ENCODE results near the gene HOXB7. TPM values are rescaled to one million over a fixed set of nuclear protein-coding genes. Genes with fewer than 3 reads are reported as not detected.

Gene HOXB7
- polyA plus RNA-seq (ENCODE audit: insufficient read length in 3 of 3), result 10 to 100 TPM; 44.7 to 50.2 (median 48.7) TPM

GRCh38 chr17:48610282-48611211, at the start of gene HOXB7:
HOXB7 (minus strand) TSS chr17:48611017; CDS start chr17:48610918, 99 bp downstream.
- no peak for DNase-seq (ENCODE audit: low read depth in 3 of 3, low spot score in 2 of 3)

- no peak for DNase-seq (ENCODE audit: low read depth in 3 of 3, low spot score in 2 of 3)
Observed at GRCh38 chr17:48655913-48656312, 45.1 kb upstream of the HOXB7 start.

- DNase-seq (ENCODE audit: low read depth in 3 of 3, low spot score in 2 of 3), result no peak
Observed at GRCh38 chr17:48649741-48650140, 38.9 kb upstream of the HOXB7 start.

- no peak for DNase-seq (ENCODE audit: low read depth in 3 of 3, low spot score in 2 of 3)
Observed at GRCh38 chr17:48647963-48648245, 37.1 kb upstream of the HOXB7 start.

- no peak for DNase-seq (ENCODE audit: low read depth in 3 of 3, low spot score in 2 of 3)
Observed at GRCh38 chr17:48647103-48647962, 36.5 kb upstream of the HOXB7 start.

DNA sequence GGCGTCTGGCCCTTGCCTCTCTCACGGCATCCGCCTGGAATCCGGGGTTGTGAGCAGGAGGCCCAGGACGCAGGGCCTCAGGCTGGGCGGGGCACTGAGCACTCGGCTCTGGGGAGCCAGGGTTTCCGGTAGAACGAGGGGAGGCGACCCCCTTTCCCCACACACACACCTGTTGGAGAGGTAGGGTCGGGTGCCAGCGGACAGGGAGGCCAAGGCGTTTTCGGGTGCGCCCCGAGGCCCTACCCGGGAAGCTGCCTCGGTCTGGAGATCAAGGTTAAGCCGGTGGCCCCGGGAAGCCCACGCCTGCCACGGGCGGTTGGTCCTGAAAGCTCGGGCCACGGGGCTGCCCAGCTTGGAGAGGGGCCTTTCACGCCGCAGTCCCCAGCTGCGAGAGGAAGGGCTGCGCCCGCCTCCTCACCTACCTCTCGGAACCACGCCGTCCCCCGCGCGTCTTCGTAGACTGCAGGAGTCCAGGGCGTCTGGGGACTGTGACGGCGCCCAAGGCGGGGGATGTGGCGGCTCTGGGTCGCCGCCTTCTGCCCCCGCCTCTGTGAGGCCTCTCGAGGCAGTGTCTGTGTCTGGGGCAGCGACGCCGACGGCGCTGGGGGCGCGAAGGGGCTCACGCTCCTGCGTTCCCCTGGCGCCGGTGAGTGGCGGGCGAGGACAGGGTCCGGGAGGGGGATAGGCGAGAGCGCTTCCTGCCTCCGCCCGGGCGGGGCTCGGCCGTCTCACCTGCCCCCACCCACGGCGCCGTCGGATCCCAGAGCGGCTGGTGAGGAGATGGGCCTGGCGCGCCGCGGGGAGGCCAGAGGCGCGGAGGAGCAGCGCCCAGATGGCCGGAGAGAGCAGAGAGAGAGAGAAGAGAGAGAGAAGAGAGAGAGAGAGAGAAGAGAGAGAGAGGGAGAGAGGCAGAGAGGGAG, 35.6 kb upstream of the HOXB7 start:
- peak in 1 of 3 donors; percentile 49 for DNase-seq (ENCODE audit: low read depth in 3 of 3, low spot score in 2 of 3)

DNA sequence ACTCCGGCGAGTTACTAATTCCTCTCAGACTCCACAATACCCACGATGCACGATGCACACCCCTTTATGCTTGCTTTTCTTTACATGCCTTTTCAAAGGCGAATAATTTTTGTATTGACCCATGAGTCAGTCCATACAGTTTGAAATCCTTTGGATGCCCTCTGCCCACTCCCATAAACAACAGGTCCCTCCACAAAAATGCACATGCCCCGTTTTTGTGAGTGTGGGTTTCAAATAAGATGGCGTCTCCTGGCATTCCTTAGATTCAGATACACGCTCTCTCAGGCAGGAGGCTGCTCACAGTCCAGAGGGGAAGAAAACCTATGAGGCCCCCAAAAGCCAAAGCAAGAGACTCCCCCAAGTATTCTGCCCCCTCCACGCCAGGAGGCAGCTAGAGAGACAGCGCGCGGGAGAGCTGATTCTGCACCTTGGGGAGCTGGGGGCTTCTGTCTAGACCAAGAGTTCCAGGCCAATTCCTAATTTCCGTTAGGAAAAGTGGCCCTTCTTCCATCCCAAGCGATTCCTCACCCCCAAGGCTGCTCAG, 34.9 kb upstream of the HOXB7 start:
- no peak for DNase-seq (ENCODE audit: low read depth in 3 of 3, low spot score in 2 of 3)

GRCh38 chr17:48644910-48645557, 34.2 kb upstream of the HOXB7 start:
- DNase-seq (ENCODE audit: low read depth in 3 of 3, low spot score in 2 of 3), result no peak

GRCh38 chr17:48644159-48644558, 33.3 kb upstream of the HOXB7 start:
- DNase-seq (ENCODE audit: low read depth in 3 of 3, low spot score in 2 of 3), result no peak

GRCh38 chr17:48643697-48644012, 32.8 kb upstream of the HOXB7 start:
- no peak for DNase-seq (ENCODE audit: low read depth in 3 of 3, low spot score in 2 of 3)

DNA sequence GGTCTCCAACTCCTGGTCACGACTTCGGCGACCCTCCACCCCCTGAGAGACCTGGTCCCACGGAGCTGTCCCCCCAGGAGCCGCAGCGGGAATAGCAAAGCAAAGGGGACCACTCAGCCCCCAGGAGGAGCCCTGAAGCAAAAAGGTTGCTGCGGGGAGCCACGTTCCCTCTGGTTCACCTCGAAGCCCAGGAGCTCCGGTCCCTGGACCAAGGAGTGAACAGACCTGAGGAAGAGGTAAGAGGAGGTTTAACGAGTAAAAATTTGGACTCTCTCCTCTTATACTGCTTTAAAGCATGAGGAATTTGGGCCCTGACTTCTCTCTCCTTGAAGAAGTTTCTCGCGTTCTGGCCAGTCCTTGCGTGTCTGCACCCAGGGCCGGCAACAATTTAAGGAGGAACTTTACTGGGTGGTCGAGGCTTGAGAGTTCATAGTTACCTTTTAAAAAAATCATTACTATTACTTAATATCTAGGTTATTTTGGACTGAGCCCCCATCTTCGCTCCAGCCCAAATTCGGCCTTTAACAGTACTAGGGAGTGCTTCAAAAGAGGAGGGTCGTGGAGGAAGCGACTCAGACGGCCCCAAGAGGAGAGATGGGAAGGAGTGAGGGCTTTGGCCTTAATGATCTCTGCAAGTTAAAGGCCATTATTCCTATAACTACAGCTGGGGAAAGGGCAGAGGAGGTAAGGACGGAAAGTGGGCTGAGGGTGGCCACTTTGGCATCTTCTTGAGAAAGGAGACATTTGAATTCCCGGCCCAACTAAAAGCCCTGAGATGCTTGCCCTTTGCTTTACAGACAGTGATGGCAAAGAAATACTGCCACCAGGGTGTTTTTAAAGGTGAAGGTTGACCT, 32.3 kb upstream of the HOXB7 start:
- DNase-seq (ENCODE audit: low read depth in 3 of 3, low spot score in 2 of 3), result no peak

DNA sequence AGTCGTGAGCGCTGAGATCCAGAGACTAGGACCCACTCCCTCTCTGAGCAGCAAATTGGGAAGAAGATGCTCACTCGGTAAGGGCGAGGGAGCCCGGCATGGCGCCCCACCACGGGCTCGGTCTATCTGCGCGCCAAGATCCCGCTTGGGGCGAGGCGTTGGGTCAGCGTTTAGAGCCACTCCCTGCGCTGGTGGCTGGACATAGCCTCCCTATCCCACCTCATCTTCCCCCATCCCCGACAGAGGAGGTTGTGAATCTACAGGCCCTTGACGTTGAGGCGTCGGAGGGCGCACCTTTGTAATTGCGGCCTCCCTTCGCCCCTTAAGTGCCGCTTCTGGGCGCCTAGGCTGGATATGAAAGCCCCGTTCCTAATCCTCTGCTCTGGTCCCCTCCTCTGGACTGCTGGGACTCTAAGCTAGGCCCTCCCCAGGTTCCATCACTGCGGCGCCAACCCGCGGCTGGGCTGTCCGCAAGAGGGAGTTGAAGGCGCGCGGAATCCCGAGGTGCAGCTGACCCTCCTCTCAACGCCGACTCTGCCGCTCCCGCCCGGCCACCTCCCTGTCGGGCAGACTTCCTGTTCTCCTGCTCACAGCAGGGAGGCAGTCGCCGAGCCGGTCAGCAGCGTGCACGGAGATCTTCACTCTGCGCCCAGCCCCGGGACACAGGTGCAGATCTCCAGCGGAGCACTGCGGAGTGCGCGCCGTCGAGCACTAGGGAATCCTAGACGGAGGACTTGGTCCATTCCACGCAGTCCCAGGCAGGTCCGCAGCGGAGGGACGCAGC, 31.4 kb upstream of the HOXB7 start:
- no peak for DNase-seq (ENCODE audit: low read depth in 3 of 3, low spot score in 2 of 3)

- DNase-seq (ENCODE audit: low read depth in 3 of 3, low spot score in 2 of 3), result no peak
Observed at GRCh38 chr17:48641541-48642058, 30.8 kb upstream of the HOXB7 start.

GRCh38 chr17:48640858-48641180, 30.0 kb upstream of the HOXB7 start:
- DNase-seq (ENCODE audit: low read depth in 3 of 3, low spot score in 2 of 3), result no peak

GRCh38 chr17:48639982-48640857, 29.4 kb upstream of the HOXB7 start:
- no peak for DNase-seq (ENCODE audit: low read depth in 3 of 3, low spot score in 2 of 3)

DNA sequence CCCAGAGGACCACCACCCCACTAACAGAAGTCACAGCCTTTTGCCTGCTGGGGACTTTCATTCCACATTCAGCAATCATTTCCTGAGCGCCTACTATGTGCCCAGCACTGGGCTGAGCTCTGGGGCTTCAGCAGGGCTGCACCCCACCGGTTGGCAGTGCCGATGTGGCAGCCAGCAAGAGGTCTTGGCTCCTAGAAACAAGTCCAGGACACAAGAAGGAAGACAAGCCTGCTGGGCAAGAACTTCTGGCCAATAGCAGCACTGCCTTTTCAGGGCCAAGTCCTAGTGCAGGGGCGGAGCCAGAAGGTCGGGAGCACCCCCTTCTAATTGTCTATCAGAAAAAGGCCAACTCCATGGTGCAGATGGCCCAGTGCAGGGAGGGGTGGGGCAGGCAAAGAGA, 28.3 kb upstream of the HOXB7 start:
- DNase-seq (ENCODE audit: low read depth in 3 of 3, low spot score in 2 of 3), result no peak

Measured in right renal cortex interstitium (tissue), 3 donors.